Measurements from ENCODE around the gene SAA4. TPM values are rescaled to one million over a fixed set of nuclear protein-coding genes. Genes with fewer than 3 reads are reported as not detected.

Gene SAA4
- polyA plus RNA-seq (0.58 TPM in 1 of 2 replicates, not detected in the other), polyA minus RNA-seq (not detected in 2 replicates)

GRCh38 chr11:18236664-18237356, at the start of gene SAA4:
TSS of gene SAA4 (minus strand) at chr11:18236802. CDS start at chr11:18235926, 876 bp downstream.
- H3K27ac ChIP-seq (ENCODE audit: low read length): no peak within 1 kb of the TSS
- H3K4me2 ChIP-seq (ENCODE audit: low read length): no peak within 1 kb of the TSS
- TF ChIP-seq MXI1 (conservative IDR thresholded peaks at IDR 0.05; ENCODE audit: poor library complexity, severe bottlenecking) (no peak), POLR2AphosphoS5 (IDR thresholded peaks at IDR 0.05) (no peak), CTCF (IDR thresholded peaks at IDR 0.05; ENCODE audit: poor library complexity, severe bottlenecking) (no peak), SMC3 (conservative IDR thresholded peaks at IDR 0.05; ENCODE audit: poor library complexity) (no peak), REST (IDR thresholded peaks at IDR 0.05; ENCODE audit: borderline replicate concordance) (no peak), EZH2 (IDR thresholded peaks at IDR 0.05; ENCODE audit: borderline replicate concordance, insufficient read depth, low read length, poor library complexity, severe bottlenecking) (no peak)

GRCh38 chr11:18285841-18286240, 49.2 kb upstream of the SAA4 start:
- Histone ChIP-seq H3K36me3 (ENCODE audit: insufficient read depth, low read length) (peaks cover 4% of the 10 kb centered on the region), H3K9ac (ENCODE audit: low read length) (no peak overlapping the region), H4K20me1 (ENCODE audit: insufficient read depth) (no peaks in the 10 kb centered on the region), H3K4me2 (ENCODE audit: low read length) (no peak overlapping the region), H3K4me3 (ENCODE audit: low read length) (no peak overlapping the region), H2AFZ (ENCODE audit: low read depth, low read length) (no peak overlapping the region), H3F3A (ENCODE audit: insufficient read depth, low read length, poor library complexity, severe bottlenecking) (no peaks in the 10 kb centered on the region), H3K9me3 (ENCODE audit: low read length) (no peaks in the 10 kb centered on the region), H3K79me2 (replicated peaks; ENCODE audit: insufficient read depth, low read length) (no peaks in the 10 kb centered on the region), H3K27ac (ENCODE audit: low read length) (no peak overlapping the region), H3K27me3 (ENCODE audit: insufficient read depth, low read depth, low read length) (no peaks in the 10 kb centered on the region), H3K9me2 (ENCODE audit: insufficient read depth, low read length) (no peaks in the 10 kb centered on the region)
- TF ChIP-seq EZH2 (IDR thresholded peaks at IDR 0.05; ENCODE audit: borderline replicate concordance, insufficient read depth, low read length, poor library complexity, severe bottlenecking) (no peak), RAD21 (conservative IDR thresholded peaks at IDR 0.05) (no peak), SMC3 (conservative IDR thresholded peaks at IDR 0.05; ENCODE audit: poor library complexity) (no peak), POLR2AphosphoS5 (IDR thresholded peaks at IDR 0.05) (no peak), EP300 (conservative IDR thresholded peaks at IDR 0.05; ENCODE audit: poor library complexity, severe bottlenecking) (no peak), TAF1 (IDR thresholded peaks at IDR 0.05; ENCODE audit: low read depth) (no peak), CTCF (IDR thresholded peaks at IDR 0.05; ENCODE audit: poor library complexity, severe bottlenecking) (no peak), MXI1 (conservative IDR thresholded peaks at IDR 0.05; ENCODE audit: poor library complexity, severe bottlenecking) (no peak), REST (IDR thresholded peaks at IDR 0.05; ENCODE audit: borderline replicate concordance) (no peak)

More at GRCh38 chr11:18236664-18237356, at the start of gene SAA4:
- Histone ChIP-seq H3K4me3 (ENCODE audit: low read length) (no peak within 1 kb of the TSS), H3K9me3 (ENCODE audit: low read length) (no peaks in the 10 kb centered on the region), H3K9ac (ENCODE audit: low read length) (no peak within 1 kb of the TSS), H3K27me3 (ENCODE audit: insufficient read depth, low read depth, low read length) (no peaks in the 10 kb centered on the region), H3F3A (ENCODE audit: insufficient read depth, low read length, poor library complexity, severe bottlenecking) (no peaks in the 10 kb centered on the region), H2AFZ (ENCODE audit: low read depth, low read length) (no peak within 1 kb of the TSS), H4K20me1 (ENCODE audit: insufficient read depth) (no peaks in the 10 kb centered on the region), H3K36me3 (ENCODE audit: insufficient read depth, low read length) (no peaks in the 10 kb centered on the region), H3K9me2 (ENCODE audit: insufficient read depth, low read length) (no peaks in the 10 kb centered on the region), H3K79me2 (replicated peaks; ENCODE audit: insufficient read depth, low read length) (no peaks in the 10 kb centered on the region)
